Esophagus squamous epithelium (tissue), 4 donors: Measurements from ENCODE around the gene JAZF1.

Source experiments
- POLR2A ChIP-seq, 4 donors: fragments of 450-650 bp; IDR thresholded peaks; one replicate each; pipeline ENCODE4 v1.6.1; 2017; ENCODE audit warnings: antibody characterized with exemption in 4 of 4, mild to moderate bottlenecking in 4 of 4, moderate library complexity in 3 of 4
- TF ChIP-seq, protein P1 (sequence below), 6 experiments: fragments of 450-650 bp in 4 of 6; fragments of 200-600 bp in 2 of 6; sonication (generic) in 2 of 6; IDR thresholded peaks; one replicate each; pipeline ENCODE4 v1.5.1; 2016 to 2019; ENCODE audit warnings: antibody characterized with exemption in 6 of 6, mild to moderate bottlenecking in 4 of 6, moderate library complexity in 4 of 6

- no peak for TF ChIP-seq POLR2A (IDR thresholded peaks at IDR 0.05)
- TF ChIP-seq, protein P1, sequence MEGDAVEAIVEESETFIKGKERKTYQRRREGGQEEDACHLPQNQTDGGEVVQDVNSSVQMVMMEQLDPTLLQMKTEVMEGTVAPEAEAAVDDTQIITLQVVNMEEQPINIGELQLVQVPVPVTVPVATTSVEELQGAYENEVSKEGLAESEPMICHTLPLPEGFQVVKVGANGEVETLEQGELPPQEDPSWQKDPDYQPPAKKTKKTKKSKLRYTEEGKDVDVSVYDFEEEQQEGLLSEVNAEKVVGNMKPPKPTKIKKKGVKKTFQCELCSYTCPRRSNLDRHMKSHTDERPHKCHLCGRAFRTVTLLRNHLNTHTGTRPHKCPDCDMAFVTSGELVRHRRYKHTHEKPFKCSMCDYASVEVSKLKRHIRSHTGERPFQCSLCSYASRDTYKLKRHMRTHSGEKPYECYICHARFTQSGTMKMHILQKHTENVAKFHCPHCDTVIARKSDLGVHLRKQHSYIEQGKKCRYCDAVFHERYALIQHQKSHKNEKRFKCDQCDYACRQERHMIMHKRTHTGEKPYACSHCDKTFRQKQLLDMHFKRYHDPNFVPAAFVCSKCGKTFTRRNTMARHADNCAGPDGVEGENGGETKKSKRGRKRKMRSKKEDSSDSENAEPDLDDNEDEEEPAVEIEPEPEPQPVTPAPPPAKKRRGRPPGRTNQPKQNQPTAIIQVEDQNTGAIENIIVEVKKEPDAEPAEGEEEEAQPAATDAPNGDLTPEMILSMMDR (IDR thresholded peaks at IDR 0.05): no peak
Observed at GRCh38 chr7:28135315-28135714, 45.3 kb downstream of the JAZF1 start.
